Pons (tissue), 1 donor: ENCODE results near the gene SLC7A8.

ENCODE experiments used
- DNase-seq: peaks from one replicate; pipeline ENCODE4 v3.0.0-alpha.2; 2016; ENCODE audit warnings: low spot score

SLC7A8 gene

GRCh38 chr14:23129759-23130316 lies 53.6 kb downstream of the SLC7A8 start:
- no peak for DNase-seq

- no peak for DNase-seq
These were observed 54.3 kb downstream of the SLC7A8 start for GRCh38 chr14:23128969-23129758.

- no peak for DNase-seq
These were observed 55.6 kb downstream of the SLC7A8 start for GRCh38 chr14:23127861-23128260.

GRCh38 chr14:23126548-23127278 lies 56.7 kb downstream of the SLC7A8 start:
- DNase-seq: no peak

GRCh38 chr14:23125933-23126524 lies 57.4 kb downstream of the SLC7A8 start:
- DNase-seq: no peak

GRCh38 chr14:23125011-23125410 lies 58.4 kb downstream of the SLC7A8 start:
- no peak for DNase-seq

GRCh38 chr14:23124337-23124954 lies 59.0 kb downstream of the SLC7A8 start:
- DNase-seq: no peak

- no peak for DNase-seq
These were observed 60.0 kb downstream of the SLC7A8 start for GRCh38 chr14:23123419-23123818.

- no peak for DNase-seq
These were observed 61.4 kb downstream of the SLC7A8 start for GRCh38 chr14:23122086-23122485.

GRCh38 chr14:23121361-23121771 lies 62.1 kb downstream of the SLC7A8 start:
- DNase-seq: no peak

- peak; percentile 86 for DNase-seq
These were observed 62.8 kb downstream of the SLC7A8 start for GRCh38 chr14:23120541-23121251.

GRCh38 chr14:23119363-23120327 lies 63.8 kb downstream of the SLC7A8 start:
- no peak for DNase-seq

GRCh38 chr14:23118506-23119362 lies 64.7 kb downstream of the SLC7A8 start, which contains the start of gene CEBPE:
TSS of gene CEBPE (minus strand) at chr14:23119255. CDS start at chr14:23119091, 164 bp downstream.
- DNase-seq: no peak

GRCh38 chr14:23117371-23118020 lies 66.0 kb downstream of the SLC7A8 start:
- no peak for DNase-seq

- no peak for DNase-seq
These were observed 67.5 kb downstream of the SLC7A8 start for GRCh38 chr14:23115918-23116317.

- no peak for DNase-seq
These were observed 68.3 kb downstream of the SLC7A8 start for GRCh38 chr14:23115039-23115731.

GRCh38 chr14:23114669-23115038 lies 68.8 kb downstream of the SLC7A8 start:
- no peak for DNase-seq

GRCh38 chr14:23114120-23114458 lies 69.4 kb downstream of the SLC7A8 start:
- no peak for DNase-seq
